ENCODE data around the gene UTS2B.

The UTS2B gene

DNA sequence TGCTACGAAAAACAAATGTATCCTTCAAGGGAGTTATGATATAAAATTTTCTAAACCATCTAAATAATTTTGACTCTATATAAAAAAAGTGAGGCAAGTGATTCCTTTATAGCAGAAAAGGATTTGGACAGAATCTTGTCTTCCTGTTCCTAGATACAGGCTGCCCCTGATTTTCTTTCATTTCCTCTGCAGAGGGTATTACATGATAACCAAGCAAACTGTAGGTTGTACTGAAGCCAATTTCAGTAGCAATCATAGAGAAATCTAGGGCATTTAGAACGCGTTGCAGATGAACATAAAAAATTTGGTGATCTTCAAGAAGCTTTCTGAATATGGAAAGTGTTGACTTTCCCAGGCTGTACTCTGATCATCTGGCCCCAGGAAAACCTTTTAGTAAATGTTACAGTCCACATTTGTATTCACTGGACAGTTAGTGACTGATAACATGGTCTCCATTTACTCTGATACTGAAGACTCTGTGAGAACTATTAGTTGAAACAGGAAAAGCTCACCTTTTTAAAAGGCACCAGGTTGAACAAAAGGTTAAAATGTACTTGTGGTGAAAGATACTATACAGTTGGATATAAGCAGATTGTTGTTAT is 9.1 kb upstream of the UTS2B start:
- TF ChIP-seq, protein P1, sequence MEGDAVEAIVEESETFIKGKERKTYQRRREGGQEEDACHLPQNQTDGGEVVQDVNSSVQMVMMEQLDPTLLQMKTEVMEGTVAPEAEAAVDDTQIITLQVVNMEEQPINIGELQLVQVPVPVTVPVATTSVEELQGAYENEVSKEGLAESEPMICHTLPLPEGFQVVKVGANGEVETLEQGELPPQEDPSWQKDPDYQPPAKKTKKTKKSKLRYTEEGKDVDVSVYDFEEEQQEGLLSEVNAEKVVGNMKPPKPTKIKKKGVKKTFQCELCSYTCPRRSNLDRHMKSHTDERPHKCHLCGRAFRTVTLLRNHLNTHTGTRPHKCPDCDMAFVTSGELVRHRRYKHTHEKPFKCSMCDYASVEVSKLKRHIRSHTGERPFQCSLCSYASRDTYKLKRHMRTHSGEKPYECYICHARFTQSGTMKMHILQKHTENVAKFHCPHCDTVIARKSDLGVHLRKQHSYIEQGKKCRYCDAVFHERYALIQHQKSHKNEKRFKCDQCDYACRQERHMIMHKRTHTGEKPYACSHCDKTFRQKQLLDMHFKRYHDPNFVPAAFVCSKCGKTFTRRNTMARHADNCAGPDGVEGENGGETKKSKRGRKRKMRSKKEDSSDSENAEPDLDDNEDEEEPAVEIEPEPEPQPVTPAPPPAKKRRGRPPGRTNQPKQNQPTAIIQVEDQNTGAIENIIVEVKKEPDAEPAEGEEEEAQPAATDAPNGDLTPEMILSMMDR (IDR thresholded peaks at IDR 0.05; ENCODE audit: low read depth, low read length, missing control alignments): no peak
- DNase-seq (ENCODE audit: low read depth): no peak
- H3K4me3 ChIP-seq (ENCODE audit: low read depth, low read length): no peak overlapping the region

DNA sequence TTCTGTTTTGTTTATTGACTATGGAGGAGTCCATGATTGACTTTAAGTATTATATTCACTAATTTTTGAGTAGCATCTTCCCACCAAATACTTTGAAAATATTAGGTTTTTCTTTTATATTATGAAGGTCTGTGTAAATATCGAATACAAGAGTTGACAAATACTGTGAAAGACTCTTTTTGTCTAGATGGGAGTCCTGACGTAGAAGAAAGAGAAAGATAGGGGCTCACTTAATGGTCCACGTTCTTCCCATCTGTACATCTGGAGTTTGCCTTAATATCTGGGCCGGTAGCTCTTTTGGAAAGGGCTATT is 7.8 kb upstream of the UTS2B start:
- no peak for DNase-seq (ENCODE audit: low read depth)
- H3K4me3 ChIP-seq (ENCODE audit: low read depth, low read length): no peak overlapping the region
- TF ChIP-seq, protein P1 (IDR thresholded peaks at IDR 0.05; ENCODE audit: low read depth, low read length, missing control alignments): no peak

DNA sequence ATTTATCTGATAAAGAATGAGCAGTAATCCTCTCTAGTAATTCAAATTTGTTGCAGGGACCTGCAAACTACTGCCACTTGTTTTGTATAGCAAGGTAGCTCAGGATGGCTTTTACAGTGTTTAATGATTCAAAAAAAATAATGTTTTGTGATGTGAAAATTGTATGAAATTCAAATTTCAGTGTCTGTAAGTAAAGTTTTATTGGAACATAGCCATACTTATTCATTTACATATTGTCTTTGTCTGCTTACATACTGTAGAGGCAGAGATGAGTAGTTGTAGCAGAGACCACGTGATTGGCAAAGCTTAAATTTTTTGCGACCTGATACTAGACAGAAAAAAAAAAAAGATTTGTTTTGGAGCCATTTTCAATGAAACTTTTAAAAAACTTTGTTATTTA is 6.5 kb upstream of the UTS2B start:
- H3K4me3 ChIP-seq (ENCODE audit: low read depth, low read length): no peak overlapping the region
- TF ChIP-seq, protein P1 (IDR thresholded peaks at IDR 0.05; ENCODE audit: low read depth, low read length, missing control alignments): no peak
- DNase-seq (ENCODE audit: low read depth): no peak

DNA sequence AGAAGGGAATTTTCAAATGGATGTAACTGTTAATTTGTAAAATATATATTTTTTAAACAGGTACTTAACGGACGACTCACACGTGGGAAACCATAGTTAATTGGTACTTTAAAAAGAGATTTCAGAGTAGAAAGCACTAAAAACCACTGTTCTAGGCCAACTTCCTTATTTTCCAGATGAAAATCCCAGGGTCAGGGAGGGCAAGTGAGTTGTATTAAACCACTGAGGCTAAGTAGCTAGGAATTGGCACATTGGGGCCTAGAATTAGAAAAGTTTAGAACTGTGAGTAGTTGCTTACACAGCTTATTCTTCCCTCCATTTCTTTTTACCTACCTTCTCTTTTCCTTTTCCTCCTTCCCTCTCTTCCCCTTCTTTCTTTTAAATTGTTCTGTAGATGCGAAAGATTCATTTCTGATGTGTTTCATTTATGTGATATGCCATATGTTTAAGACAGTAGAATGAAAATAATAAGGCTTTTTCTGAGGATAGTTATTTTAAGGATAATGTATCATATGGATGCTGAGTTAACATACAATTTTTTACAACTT is 4.1 kb upstream of the UTS2B start:
- H3K4me3 ChIP-seq (ENCODE audit: low read depth, low read length): no peak overlapping the region; the same call in 1 of the 2 replicates
- DNase-seq (ENCODE audit: low read depth): no peak

DNA sequence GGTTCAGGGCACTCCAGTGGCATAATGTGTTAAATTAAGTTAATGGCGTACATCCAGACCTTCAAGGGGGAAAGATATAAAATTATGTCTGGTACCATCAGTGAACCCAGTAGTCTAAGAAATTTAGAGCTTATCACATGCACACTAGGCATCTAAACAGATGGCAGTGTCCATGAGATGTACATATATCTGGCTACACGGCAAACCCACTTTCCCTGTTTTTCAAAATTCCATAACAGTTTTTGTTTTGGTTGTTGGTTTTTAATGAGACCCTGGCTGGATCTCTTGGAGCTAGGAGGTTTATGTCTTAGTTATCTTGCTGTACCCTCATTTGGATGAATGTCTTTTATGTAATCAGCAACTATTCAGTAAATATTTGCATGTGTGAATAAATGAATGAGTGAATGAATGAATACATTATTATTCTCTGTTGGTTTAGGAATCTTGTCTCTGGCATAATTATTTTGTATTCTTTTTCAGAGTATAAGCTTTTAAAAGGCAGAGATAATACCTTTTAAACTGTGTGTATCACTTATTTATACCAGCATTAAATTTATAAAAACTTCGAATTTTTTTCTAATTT is 3.1 kb upstream of the UTS2B start:
- H3K4me3 ChIP-seq (ENCODE audit: low read depth, low read length): no peak overlapping the region
- TF ChIP-seq, protein P1 (IDR thresholded peaks at IDR 0.05; ENCODE audit: low read depth, low read length, missing control alignments): no peak
- no peak for DNase-seq (ENCODE audit: low read depth)

More for the DNA sequence above, 4.1 kb upstream of the UTS2B start:
- TF ChIP-seq, protein P1 (IDR thresholded peaks at IDR 0.05; ENCODE audit: low read depth, low read length, missing control alignments): no peak

DNA sequence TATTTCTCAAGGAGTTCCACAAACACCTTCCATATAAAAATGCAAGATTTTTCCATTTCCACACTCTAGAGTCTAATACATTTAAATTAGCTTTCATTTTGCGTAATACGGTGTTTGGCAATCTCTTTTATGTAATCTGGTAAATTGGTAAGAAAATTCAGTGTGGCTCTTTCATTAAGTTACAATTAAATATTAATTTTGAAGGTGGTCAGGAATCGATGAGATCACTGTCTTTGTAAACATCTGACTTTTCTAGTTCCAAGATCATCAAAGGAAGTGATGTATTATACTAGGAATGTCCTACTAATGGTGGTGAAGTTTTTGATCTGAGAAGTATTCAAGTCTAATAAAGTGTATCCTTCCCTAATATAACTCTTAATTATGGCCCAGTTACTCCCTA is 1.1 kb upstream of the UTS2B start:
- TF ChIP-seq, protein P1 (IDR thresholded peaks at IDR 0.05; ENCODE audit: low read depth, low read length, missing control alignments): no peak
- peak overlapping the region; percentile 86 for H3K4me3 ChIP-seq (ENCODE audit: low read depth, low read length)
- DNase-seq (ENCODE audit: low read depth): no peak

All from GM12864 (cell line).